SK-N-SH (cell line): ENCODE data around the gene GPR152.

Experiments
- CTCF ChIP-seq: fragments of 200-600 bp; sonication (generic); IDR thresholded peaks from 2 replicates; pipeline ENCODE4 v1.6.1; 2017; ENCODE audit warnings: antibody characterized with exemption, mild to moderate bottlenecking, moderate library complexity
- ELF1 ChIP-seq: IDR thresholded peaks from 2 replicates; pipeline ENCODE4 v1.4.0; 2012
- EP300 ChIP-seq, 2 experiments: IDR thresholded peaks; 2 replicates each; pipeline versions ENCODE4 v1.4.0 to v1.6.1; 2012; ENCODE audit warnings: borderline replicate concordance in 1 of 2, low read depth in 1 of 2, low read length in 1 of 2
- EZH2phosphoT487 ChIP-seq: fragments of 200-600 bp; sonication (generic); IDR thresholded peaks from 2 replicates; pipeline ENCODE4 v1.6.1; 2017; ENCODE audit warnings: low read depth, mixed run types, mild to moderate bottlenecking, antibody characterized with exemption, moderate library complexity, borderline replicate concordance
- REST ChIP-seq: IDR thresholded peaks from 2 replicates; pipeline ENCODE4 v1.6.1; 2012; ENCODE audit warnings: mild to moderate bottlenecking, low read depth, low read length, moderate library complexity

- TF ChIP-seq CTCF (no peak), ELF1 (no peak), EZH2phosphoT487 (no peak), REST (no peak), EP300 (IDR thresholded peaks at IDR 0.05; ENCODE audit: borderline replicate concordance in 1 of 2, low read depth in 1 of 2, low read length in 1 of 2) (no peak)
Observed at GRCh38 chr11:67448220-67448609, 4.3 kb downstream of the GPR152 start.
